ENCODE data around the gene BET1L.
"Not testable (repeated sequence)": the region's sequence is repeated elsewhere in the genome, so short reads cannot be mapped to it uniquely, and the experiment has no call there.

The BET1L gene

DNA sequence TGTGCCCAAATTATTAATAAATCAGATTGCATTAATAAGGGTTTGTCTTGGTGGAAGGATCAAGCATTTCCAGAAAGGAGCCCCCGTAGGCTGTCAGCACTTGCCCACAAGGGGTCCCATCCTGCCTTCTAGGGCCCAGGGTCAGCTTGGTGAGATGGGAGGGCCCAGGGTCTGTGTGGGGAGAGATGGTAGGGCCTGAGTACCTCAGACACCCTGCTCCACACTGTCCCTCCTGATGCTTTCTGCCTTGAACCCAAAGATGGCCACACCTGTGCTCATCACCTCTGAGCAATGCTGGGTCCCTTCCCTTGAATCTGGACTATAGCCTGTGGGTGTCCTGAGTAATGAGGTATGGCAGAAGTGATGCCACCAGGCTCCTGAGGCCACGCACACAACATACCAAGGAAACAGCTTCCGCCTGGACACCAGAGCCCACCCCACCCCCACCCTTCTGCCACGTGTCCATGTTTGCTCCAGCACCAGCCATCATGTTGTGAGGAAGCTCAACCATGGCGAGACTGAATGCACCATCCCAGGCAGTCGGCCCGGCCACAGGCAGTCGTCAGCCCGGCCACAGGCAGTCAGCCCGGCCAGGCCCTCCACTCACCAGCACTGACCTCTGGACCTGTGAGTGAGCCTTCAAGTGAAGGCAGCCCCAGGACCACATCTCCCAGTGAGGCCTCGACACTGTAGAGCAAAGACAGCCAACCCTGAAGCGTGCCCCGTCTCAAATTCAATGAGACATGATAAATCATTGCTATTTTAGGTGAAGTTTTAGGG lies 6.8 kb downstream of the BET1L start:
- H3K4me1 Mint-ChIP-seq = peaks cover 46% of the 10 kb centered on the region
- H3K27me3 Mint-ChIP-seq = no peaks in the 10 kb centered on the region

DNA sequence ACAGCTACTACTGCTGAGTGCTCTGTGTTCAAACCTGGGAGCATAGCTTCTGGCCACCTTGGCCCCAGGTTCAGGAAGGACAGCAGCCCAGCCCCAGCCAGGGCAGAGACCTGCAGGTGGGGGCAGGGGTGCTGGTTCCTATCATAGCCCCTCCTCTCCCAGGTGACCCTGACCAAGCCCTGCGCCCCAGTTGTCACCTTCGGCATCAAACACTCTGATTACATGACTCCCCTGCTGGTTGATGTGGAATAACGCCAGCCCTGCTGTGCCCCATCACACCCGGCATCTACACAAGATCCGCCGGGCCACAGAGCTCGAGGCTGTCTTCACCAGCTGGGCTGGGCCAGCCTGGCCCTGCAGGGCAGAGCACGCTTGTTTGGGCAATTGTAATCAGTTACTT lies 7.4 kb downstream of the BET1L start:
- Mint-ChIP-seq H3K4me1 (peaks cover 41% of the 10 kb centered on the region), H3K27ac (no peak overlapping the region)

More for the DNA sequence above, 6.8 kb downstream of the BET1L start:
- Mint-ChIP-seq H3K4me3 (no peak overlapping the region), H3K9me3 (no peaks in the 10 kb centered on the region), H3K27ac (peak overlapping the region; percentile 91), H3K36me3 (ENCODE audit: low read depth) (peaks cover 15% of the 10 kb centered on the region)
- no peak for DNase-seq
- ATAC-seq = no peak

DNA sequence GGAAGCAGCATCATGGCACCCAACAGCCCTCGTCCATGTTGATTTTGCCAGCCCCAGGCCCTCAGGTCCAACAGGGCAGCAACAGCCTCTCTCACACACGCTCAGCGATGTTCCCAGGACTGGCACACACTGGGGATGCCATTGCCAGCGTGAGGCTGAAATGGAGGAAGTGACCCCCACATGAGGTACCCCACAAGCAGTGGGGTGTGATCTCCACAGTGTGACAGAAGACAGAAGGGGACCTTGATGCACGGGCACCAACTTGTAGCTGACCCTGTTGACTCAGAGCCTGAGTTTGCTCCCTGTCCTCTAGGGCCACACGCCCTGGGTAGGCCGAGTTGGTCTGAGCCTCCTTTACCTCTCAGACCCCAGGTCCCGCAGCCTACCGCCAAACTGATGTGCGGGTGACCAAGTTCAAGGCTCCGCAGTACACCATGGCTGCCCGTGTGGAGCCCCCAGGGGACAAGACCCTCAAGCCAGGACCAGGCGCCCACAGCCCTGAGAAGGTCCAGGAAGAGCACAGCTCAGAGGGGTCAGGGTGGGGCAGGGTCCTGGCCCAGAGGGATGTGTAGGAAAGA lies 8.1 kb downstream of the BET1L start:
- Mint-ChIP-seq H3K36me3 (ENCODE audit: low read depth) (peaks cover 12% of the 10 kb centered on the region), H3K27me3 (no peaks in the 10 kb centered on the region), H3K27ac (no peak overlapping the region), H3K4me3 (no peak overlapping the region), H3K4me1 (peaks cover 35% of the 10 kb centered on the region), H3K9me3 (no peaks in the 10 kb centered on the region)
- no peak for DNase-seq
- ATAC-seq = no peak

More for the DNA sequence above, 7.4 kb downstream of the BET1L start:
- no peaks in the 10 kb centered on the region for H3K27me3 Mint-ChIP-seq
- no peak overlapping the region for H3K4me3 Mint-ChIP-seq
- no peaks in the 10 kb centered on the region for H3K9me3 Mint-ChIP-seq
- DNase-seq (peak; percentile 2), ATAC-seq (no peak)
- H3K36me3 Mint-ChIP-seq (ENCODE audit: low read depth) = peaks cover 12% of the 10 kb centered on the region

DNA sequence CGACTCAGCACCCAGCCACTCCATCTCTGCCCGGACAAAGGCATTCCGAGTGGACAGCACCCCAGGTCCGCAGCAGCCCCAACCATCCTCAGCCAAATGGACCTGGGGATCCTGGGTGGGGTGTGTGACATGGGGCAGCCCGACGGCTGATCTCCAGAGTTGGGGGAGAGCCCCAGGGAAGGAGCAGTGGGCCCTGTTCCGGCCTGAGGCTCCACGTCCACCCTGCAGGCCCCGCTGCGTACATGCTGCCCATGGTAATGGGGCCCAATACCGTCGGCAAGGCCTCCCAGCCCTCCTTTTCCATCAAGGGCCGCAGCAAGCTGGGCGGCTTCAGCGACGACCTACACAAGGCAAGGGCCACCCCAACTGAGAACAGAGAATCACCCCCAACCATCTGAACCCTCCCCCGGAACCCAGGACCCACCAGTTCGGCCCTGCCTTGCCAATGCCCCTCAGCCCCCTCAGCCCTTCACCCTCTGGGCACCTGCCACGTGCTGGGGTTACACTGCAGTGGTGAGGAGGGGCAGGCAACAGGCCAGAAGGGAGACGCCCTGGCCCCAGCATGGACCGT lies 8.9 kb downstream of the BET1L start:
- DNase-seq (no peak), ATAC-seq (no peak)
- H3K9me3 Mint-ChIP-seq = no peaks in the 10 kb centered on the region
- peaks cover 8% of the 10 kb centered on the region for H3K36me3 Mint-ChIP-seq (ENCODE audit: low read depth)
- peaks cover 28% of the 10 kb centered on the region for H3K4me1 Mint-ChIP-seq
- H3K4me3 Mint-ChIP-seq = no peak overlapping the region
- no peaks in the 10 kb centered on the region for H3K27me3 Mint-ChIP-seq
- H3K27ac Mint-ChIP-seq = no peak overlapping the region

DNA sequence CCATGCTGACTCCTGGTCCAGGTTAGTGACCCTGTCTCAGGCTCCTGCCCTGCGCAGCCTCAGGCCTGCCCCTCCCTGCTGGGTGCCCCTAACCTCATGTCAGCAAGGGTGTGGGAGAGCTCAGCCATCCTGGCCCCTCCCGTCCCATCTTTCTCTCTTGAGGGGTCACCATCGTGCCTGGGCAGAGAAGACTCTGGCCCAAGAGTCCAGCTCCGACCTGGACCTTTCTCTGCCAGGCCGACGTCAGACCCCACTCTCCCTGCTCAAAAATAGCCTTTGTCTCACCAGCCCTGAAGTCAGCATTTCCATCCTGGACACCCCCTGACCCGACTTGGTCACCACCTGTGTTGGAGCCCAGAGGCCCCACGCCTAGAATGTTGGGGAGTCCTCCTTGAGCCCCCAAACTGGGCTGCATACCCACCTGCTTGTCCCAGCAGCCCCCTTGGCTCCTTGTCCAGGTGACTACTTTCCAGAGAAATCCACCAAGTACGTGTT lies 9.4 kb downstream of the BET1L start:
- DNase-seq = no peak
- Mint-ChIP-seq H3K27me3 (no peaks in the 10 kb centered on the region), H3K27ac (no peak overlapping the region), H3K9me3 (no peaks in the 10 kb centered on the region), H3K36me3 (ENCODE audit: low read depth) (peaks cover 4% of the 10 kb centered on the region), H3K4me3 (no peak overlapping the region), H3K4me1 (peaks cover 22% of the 10 kb centered on the region)
- no peak for ATAC-seq

DNA sequence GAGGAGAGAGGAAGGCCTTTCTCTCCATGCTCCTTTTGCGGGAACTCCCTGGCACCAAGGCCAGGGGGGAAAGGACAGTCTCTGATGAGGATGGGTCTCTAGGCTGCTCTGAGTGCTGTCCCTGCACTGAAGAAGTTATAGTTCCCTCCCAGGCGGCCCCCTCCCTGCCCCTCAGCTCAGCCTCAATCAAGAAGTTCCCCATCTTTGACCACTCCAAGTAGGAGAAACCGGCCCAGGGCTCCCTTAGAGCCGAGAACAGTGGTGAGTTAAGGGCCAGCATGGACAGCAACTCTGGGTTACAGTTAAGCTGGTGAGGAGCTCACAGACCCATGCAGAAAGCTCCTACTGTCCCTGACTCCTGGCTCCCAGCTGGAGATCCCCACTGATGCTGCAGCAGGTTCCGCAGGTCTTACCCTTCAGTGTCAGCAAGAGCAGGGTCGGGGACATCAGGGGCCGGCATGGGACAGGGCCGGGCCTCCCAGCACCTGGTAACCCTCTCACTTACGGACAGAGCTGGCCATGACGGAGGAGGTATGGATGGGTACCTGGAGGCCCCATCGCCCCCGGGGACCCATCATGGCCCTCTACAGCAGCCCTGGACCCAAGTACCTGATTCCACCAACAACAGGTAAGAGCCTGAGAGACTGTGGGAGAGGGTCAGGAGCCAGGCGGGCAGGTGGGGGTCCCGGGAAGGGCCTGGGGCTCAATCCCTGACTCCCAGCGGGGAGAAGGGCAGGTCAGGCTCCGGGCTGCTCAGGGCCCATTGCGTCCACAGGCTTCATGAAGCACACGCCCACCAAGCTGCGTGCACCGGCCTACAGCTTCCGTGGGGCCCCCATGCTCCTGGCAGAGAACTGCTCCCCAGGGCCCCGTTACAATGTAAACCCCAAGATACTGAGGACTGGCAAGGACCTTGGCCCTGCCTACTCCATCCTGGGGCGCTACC lies 10.1 kb downstream of the BET1L start:
- H3K4me1 Mint-ChIP-seq = peaks cover 17% of the 10 kb centered on the region
- no peaks in the 10 kb centered on the region for H3K36me3 Mint-ChIP-seq (ENCODE audit: low read depth)

DNA sequence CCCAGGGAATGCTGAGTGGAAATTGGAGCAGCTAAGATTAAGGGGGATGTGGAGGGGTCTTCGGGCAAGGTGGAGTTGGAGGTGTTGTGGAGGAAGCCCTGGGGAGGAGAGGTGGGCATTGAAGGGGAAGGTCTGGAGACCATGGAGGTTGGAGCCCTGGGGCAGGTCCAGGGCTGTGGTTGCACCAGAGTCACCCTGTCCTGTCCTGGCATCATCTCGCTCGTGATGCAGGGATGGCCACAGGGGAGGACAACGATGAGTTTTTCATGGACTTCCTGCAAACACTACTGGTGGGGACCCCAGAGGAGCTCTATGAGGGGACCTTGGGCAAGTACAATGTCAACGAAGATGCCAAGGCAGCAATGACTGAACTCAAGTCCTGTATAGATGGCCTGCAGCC lies 13.7 kb downstream of the BET1L start:
- DNase-seq; H3K27ac Mint-ChIP-seq; ATAC-seq; H3K9me3 Mint-ChIP-seq; H3K36me3 Mint-ChIP-seq (ENCODE audit: low read depth); H3K4me3 Mint-ChIP-seq; H3K4me1 Mint-ChIP-seq; H3K27me3 Mint-ChIP-seq: not testable (repeated sequence)

More for the DNA sequence above, 10.1 kb downstream of the BET1L start:
- Mint-ChIP-seq H3K4me3 (no peak overlapping the region), H3K27me3 (no peaks in the 10 kb centered on the region), H3K27ac (no peak overlapping the region), H3K9me3 (no peaks in the 10 kb centered on the region)
- DNase-seq (peak; percentile 1), ATAC-seq (no peak)

DNA sequence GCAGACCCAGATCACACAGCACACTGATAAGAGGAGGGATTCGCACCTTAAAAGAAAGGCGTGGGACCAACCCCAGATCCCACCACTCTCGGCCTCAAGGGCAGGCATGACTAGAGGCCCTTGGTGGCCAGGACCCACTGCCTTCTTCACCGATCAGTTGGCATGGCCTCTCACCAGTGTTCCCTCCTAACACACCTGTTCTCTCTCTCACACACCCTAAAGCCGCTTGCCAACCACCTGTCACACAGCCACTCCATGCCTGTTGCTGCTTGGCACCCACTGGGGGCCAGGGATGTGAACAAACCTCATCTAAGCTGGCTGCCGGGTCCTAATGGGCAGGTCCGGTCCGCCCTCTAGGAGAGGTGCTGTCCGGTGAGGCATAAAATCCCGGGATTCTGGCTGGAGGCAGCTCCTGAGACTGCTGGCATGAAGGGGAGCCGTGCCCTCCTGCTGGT lies 14.5 kb downstream of the BET1L start, which contains the start of gene SCGB1C1:
Gene SCGB1C1, plus strand, starts transcription at position 405 of the 455 bp plus-strand sequence. Its CDS starts 22 bp downstream, at position 427.
- ATAC-seq; H3K36me3 Mint-ChIP-seq (ENCODE audit: low read depth); H3K9me3 Mint-ChIP-seq; H3K27me3 Mint-ChIP-seq; DNase-seq; H3K4me3 Mint-ChIP-seq; H3K4me1 Mint-ChIP-seq; H3K27ac Mint-ChIP-seq: not testable (repeated sequence)

DNA sequence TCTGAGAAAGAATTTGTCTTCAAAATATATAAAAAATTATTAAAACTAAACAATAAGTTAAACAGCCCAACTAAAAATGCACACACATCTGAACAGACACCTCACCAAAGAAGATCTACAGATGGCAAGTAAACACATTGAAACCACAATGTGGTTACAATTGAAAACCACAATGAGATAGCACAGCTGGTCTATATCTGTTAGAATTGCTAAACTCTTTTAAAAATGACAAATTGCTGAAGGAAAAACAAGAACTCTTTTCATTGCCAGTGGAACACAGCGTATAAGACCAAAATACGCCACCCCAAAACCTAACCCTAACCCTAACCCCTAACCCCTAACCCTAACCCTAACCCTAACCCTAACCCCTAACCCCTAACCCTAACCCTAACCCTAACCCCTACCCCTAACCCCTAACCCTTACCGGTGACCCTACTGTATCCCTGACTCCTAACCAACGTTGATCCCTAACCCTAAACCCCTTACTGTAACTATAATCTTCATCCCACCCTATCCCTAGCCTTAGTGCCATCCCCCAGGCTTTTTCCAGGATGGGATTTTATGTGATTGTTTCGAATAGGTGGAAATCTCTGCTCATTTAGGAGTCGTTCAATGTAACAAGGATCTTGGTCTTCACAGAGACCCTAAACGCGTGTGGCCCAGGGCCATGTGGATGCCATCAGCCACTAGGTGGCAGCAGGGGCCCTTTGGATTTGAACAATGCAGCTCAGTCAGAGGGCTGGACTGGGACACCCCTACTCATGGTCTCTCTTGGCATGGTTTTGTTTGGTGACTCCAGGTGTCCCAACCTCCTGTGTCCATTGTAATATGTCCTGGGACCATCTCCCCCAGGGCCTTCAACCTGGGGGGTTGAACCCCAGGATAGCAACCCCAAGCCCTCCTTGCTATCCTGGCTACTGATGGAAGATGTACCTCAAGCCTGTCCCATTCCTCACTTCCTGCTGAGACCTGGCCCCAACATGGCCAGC lies 15.4 kb downstream of the BET1L start:
- H3K27ac Mint-ChIP-seq; H3K4me1 Mint-ChIP-seq; H3K27me3 Mint-ChIP-seq; H3K4me3 Mint-ChIP-seq; H3K36me3 Mint-ChIP-seq (ENCODE audit: low read depth); H3K9me3 Mint-ChIP-seq: not testable (repeated sequence)
- DNase-seq (peak; percentile 39), ATAC-seq (peak; percentile 62)

DNA sequence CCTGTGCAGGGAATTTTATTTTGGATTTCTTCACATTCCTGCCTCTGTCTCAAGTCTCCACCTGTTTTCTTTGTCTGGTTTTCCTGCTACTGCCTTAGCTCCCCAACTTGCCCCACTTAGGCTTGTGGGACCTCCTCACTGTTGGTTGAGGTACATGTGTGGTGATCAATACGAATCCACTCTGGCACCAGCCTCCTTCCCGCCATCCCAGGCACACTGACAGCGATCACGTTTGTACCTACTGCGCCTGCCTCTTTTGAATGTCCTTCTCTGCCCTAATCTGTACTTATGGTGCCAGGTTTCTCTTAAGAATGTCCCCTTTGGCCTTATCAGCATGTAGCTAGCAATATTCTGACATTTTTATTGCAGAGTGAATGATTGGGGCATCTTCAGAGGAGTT lies 16.7 kb downstream of the BET1L start:
- ATAC-seq; H3K27ac Mint-ChIP-seq; H3K4me1 Mint-ChIP-seq; H3K36me3 Mint-ChIP-seq (ENCODE audit: low read depth); DNase-seq; H3K4me3 Mint-ChIP-seq; H3K9me3 Mint-ChIP-seq; H3K27me3 Mint-ChIP-seq: not testable (repeated sequence)

DNA sequence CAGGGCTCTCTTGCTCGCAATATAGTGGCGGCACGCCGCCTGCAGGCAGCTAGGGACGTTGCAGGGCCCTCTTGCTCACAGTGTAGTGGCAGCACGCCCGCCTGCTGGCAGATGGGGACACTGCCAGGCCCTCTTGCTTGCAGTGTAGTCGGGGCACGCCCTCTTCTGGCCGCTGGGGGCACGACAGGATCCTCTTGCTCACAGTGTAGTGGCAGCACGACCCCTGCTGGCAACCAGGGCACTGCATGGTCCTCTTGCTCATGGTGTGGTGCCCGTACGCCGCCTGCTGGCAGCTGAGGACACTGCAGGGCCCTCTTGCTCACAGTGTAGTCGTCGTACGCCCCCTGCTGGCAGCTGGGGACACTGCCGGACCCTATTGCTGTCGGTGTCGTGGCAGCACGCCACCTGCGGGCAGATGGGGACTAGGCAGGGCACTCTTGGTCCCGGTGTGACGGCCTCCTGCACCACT lies 17.3 kb downstream of the BET1L start:
- not testable (repeated sequence) for H3K27ac Mint-ChIP-seq; H3K9me3 Mint-ChIP-seq; H3K27me3 Mint-ChIP-seq; H3K4me1 Mint-ChIP-seq; H3K36me3 Mint-ChIP-seq (ENCODE audit: low read depth); H3K4me3 Mint-ChIP-seq
- DNase-seq (peak; percentile 45), ATAC-seq (peak; percentile 80)

DNA sequence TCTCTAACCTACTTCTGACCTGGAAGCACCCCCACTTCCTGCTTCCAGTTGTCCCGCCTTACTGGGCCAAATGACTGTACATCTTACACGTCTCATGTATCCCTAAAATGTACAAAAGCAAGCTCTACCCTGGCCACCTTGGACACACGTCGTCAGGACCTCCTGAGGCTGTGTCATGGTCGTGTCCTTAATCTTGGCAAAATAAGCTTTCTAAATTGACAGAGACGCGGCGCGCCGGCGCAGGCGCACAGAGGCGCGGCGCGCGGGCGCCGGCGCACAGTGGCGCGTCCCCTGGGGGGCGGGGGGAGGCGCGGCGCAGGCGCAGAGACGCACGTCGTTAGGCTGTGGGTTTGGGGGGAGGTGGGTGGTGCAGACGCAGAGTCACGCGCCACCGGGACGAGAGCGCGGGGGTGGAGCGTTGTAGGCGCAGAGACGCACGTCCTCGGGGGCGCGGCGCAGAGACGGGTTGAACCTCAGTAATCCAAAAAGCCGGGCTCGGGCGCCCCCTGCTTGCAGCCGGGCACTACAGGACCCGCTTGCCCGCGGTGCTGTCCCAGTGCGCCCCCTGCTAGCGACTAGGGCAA lies 17.9 kb downstream of the BET1L start:
- H3K36me3 Mint-ChIP-seq (ENCODE audit: low read depth); H3K4me3 Mint-ChIP-seq; H3K9me3 Mint-ChIP-seq; H3K27me3 Mint-ChIP-seq; DNase-seq; H3K4me1 Mint-ChIP-seq; H3K27ac Mint-ChIP-seq: not testable (repeated sequence)
- peak; percentile 18 for ATAC-seq

DNA sequence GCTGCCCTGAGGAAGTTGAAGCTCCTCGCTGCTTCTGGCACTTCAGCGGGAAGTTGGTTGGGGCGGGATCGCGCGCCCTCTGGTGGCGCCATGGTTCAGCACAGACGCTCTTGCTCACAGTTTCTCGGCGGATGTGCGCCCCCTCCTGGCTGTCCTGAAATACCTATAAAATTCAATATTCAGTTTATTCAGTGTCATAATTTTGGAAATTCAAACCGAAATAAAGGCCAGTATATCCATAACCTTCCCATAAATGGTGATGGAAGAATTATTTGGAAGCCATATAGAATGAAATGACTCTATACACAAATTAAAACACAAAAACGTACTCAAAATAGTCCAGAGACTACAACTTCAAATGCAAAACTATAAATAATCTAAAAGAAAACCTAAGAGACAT lies 27.0 kb downstream of the BET1L start:
- not testable (repeated sequence) for DNase-seq; H3K27ac Mint-ChIP-seq; ATAC-seq; H3K4me1 Mint-ChIP-seq; H3K9me3 Mint-ChIP-seq; H3K27me3 Mint-ChIP-seq; H3K4me3 Mint-ChIP-seq; H3K36me3 Mint-ChIP-seq (ENCODE audit: low read depth)

All from activated naive CD8-positive, alpha-beta T cell treated with anti-CD3 and anti-CD28 coated beads, Interleukin-2, amount 50 U/mL, for 24 hours (primary cell).